ENCODE measurements around the gene TPCN1. TPM values are rescaled to one million over a fixed set of nuclear protein-coding genes. Genes with fewer than 3 reads are reported as not detected.

The TPCN1 gene
- total RNA-seq, 6 experiments from 2014 or later: 18.0 to 34.6 (median 28.3) TPM

GRCh38 chr12:113183030-113183589 is 38.2 kb upstream of the TPCN1 start:
- H3K4me3 ChIP-seq: no peak overlapping the region
- peaks cover 0 to 27% (median 16%) of the 10 kb centered on the region in 4 donors for H3K36me3 ChIP-seq
- H3K9me3 ChIP-seq: no peaks in the 10 kb centered on the region
- H3K4me1 ChIP-seq: peaks cover 0 to 27% (median 8%) of the 10 kb centered on the region in 4 donors
- ATAC-seq: no peak
- no peak overlapping the region for H3K27ac ChIP-seq
- H3K27me3 ChIP-seq: no peaks in the 10 kb centered on the region
- intact Hi-C loops (cut with DNase I): no loop called here
- TF ChIP-seq POLR2A (IDR thresholded peaks at IDR 0.05): no peak
- TF ChIP-seq, protein P1, sequence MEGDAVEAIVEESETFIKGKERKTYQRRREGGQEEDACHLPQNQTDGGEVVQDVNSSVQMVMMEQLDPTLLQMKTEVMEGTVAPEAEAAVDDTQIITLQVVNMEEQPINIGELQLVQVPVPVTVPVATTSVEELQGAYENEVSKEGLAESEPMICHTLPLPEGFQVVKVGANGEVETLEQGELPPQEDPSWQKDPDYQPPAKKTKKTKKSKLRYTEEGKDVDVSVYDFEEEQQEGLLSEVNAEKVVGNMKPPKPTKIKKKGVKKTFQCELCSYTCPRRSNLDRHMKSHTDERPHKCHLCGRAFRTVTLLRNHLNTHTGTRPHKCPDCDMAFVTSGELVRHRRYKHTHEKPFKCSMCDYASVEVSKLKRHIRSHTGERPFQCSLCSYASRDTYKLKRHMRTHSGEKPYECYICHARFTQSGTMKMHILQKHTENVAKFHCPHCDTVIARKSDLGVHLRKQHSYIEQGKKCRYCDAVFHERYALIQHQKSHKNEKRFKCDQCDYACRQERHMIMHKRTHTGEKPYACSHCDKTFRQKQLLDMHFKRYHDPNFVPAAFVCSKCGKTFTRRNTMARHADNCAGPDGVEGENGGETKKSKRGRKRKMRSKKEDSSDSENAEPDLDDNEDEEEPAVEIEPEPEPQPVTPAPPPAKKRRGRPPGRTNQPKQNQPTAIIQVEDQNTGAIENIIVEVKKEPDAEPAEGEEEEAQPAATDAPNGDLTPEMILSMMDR (IDR thresholded peaks at IDR 0.05): no peak
- 85% methylated on average over 10 of the region's 11 CpGs for WGBS (ENCODE audit: insufficient coverage, low coverage, low lambda C conversion rate, missing lambda C conversion rate)
- no peak for DNase-seq

DNA sequence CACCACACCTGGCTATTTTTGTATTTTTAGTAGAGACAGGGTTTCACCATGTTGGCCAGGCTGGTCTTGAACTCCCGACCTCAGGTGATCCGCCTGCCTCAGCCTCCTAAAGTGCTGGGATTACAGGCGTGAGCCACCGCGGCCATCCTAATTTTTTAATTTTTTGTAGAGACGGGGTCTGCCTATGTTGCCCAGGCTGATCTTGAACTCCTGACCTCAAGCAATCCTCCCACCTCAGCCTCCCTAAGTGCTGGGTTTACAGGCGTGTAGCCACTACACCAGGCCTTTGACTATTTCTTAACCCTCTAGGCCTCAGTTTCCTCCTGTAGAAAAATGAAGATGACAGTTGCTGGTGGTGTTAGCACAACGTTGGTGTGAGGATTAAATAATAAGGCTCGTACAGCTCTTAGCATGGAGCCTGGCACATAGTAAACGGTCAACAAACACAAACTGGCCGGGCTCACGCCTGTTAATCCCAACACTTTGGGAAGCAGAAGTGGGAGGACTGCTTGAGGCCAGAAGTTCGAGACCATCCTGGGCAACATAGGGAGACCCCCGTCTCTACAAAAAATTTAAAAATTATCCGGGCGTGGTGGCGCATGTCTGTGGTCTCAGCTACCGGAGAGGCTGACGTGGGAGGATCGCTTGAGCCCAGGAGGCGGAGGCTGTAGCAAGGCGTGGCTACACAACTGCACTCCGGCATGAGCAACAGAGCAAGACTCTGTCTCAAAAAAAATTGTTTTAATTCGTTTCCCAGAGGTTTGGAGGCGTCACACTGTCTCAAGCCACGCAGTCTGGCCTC is 37.0 kb upstream of the TPCN1 start:
- WGBS (ENCODE audit: insufficient coverage, low coverage, low lambda C conversion rate, missing lambda C conversion rate): 23% methylated on average over 23 of the region's 26 CpGs
- intact Hi-C loops (cut with DNase I): no loop called here
- DNase-seq: peak in 1 of 3 donors; percentile 67

GRCh38 chr12:113184900-113185179 is 36.4 kb upstream of the TPCN1 start:
- intact Hi-C loops (cut with DNase I): no loop called here
- ATAC-seq (peak; percentile 79 to 88 (median 84)), DNase-seq (peak; percentile 89 to 93 (median 92))
- H3K4me1 ChIP-seq: peaks cover 0 to 35% (median 8%) of the 10 kb centered on the region in 4 donors
- H3K4me3 ChIP-seq: peak overlapping the region; percentile 91 to 98 (median 97)
- WGBS (ENCODE audit: insufficient coverage, low coverage, low lambda C conversion rate, missing lambda C conversion rate): 0% methylated on average over 3 of the region's 20 CpGs
- peak overlapping the region; percentile 93 to 98 (median 97) for H3K27ac ChIP-seq
- H3K9me3 ChIP-seq: no peaks in the 10 kb centered on the region
- TF ChIP-seq, protein P1 (IDR thresholded peaks at IDR 0.05): no peak
- no peak for TF ChIP-seq POLR2A (IDR thresholded peaks at IDR 0.05)
- peaks cover 0 to 9% (median 5%) of the 10 kb centered on the region in 4 donors for H3K36me3 ChIP-seq
- H3K27me3 ChIP-seq: no peaks in the 10 kb centered on the region

More for the DNA sequence above, 37.0 kb upstream of the TPCN1 start:
- H3K27me3 ChIP-seq: no peaks in the 10 kb centered on the region
- TF ChIP-seq, protein P1 (IDR thresholded peaks at IDR 0.05): no peak
- no peak for TF ChIP-seq POLR2A (IDR thresholded peaks at IDR 0.05)
- H3K36me3 ChIP-seq: peaks cover 0 to 15% (median 9%) of the 10 kb centered on the region in 4 donors
- peak overlapping the region; percentile 91 to 98 (median 97) for H3K4me3 ChIP-seq
- peak overlapping the region in 2 of 3 donors; percentile 93 to 97 for H3K27ac ChIP-seq
- ATAC-seq: peak; percentile 31 to 48 (median 42)
- H3K4me1 ChIP-seq: peaks cover 0 to 30% (median 8%) of the 10 kb centered on the region in 4 donors
- H3K9me3 ChIP-seq: no peaks in the 10 kb centered on the region

DNA sequence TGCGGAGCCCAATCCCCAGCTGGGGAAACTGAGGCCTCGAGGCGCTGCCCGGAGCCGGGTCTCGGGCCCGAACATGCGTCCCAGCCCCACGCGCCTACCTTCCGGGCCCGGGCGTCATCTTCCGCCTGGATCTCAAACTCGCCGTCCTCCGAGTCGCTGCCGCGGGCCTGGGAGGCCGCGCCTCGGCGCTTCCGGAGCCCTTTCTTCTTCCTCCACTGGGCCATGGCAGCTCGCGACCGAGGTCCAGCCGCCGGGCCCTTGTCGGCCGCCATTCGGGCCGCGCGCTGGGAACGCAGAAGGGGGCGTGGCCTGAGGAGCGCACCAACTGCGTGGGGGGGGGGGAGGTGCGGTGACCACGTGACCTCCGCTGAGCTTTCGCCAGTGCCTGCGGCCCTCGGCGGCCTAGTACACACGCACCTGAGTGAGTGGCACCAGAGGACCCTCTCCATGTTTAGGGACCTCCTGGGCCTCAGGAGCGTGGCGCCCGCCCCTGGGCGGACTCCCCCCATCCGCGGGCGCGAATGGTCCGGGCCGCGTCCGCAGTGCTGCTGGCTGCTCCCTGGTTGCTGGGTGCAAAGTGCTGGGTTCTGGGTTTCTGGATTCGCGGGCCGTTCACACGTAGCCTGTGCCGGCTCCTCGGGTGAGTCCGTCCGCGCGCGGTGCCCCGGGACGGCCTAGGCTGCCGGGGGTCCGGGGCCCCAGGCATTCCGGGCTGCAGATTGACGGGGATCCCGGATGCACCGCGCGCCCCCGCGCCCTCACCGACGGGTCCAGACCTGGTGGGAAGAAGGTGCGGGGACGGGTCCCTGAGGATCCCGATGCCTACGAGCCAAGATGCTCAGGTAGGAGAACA is 35.9 kb upstream of the TPCN1 start, which contains the start of the genes DDX54 and RITA1:
Gene DDX54 (minus strand): TSS at position 299 of the 853 bp plus-strand sequence. CDS start 27 bp downstream, at position 272.
Gene RITA1 (plus strand): TSS at position 542 of the 853 bp plus-strand sequence. CDS start 1,026 bp downstream, outside the sequence.
- Histone ChIP-seq H3K27me3 (no peaks in the 10 kb centered on the region), H3K4me1 (peaks cover 0 to 35% (median 8%) of the 10 kb centered on the region in 4 donors), H3K36me3 (peaks cover 0 to 5% (median 2%) of the 10 kb centered on the region in 4 donors), H3K27ac (peak within 1 kb of the TSS; percentile 93 to 98 (median 97)), H3K4me3 (peak within 1 kb of the TSS; percentile 91 to 98 (median 97)), H3K9me3 (no peaks in the 10 kb centered on the region)
- TF ChIP-seq POLR2A (IDR thresholded peaks at IDR 0.05): peak; percentile 82
- TF ChIP-seq, protein P1 (IDR thresholded peaks at IDR 0.05): no peak
- under 1% methylated on average over 38 of the region's 89 CpGs for WGBS (ENCODE audit: insufficient coverage, low coverage, low lambda C conversion rate, missing lambda C conversion rate)
- DNase-seq: peak; percentile 89 to 91 (median 89)
- intact Hi-C loops (cut with DNase I): no loop called here
- ATAC-seq: peak; percentile 79 to 84 (median 84)
